ENCODE measurements around the gene NKX2-4.

Gene NKX2-4

GRCh38 chr20:21360705-21361104 is 36.6 kb downstream of the NKX2-4 start:
- DNase-seq (ENCODE audit: low read depth in 2 of 2), result no peak

- no peak for DNase-seq (ENCODE audit: low read depth in 2 of 2)
These were observed 38.6 kb downstream of the NKX2-4 start for GRCh38 chr20:21358737-21359136.

DNA sequence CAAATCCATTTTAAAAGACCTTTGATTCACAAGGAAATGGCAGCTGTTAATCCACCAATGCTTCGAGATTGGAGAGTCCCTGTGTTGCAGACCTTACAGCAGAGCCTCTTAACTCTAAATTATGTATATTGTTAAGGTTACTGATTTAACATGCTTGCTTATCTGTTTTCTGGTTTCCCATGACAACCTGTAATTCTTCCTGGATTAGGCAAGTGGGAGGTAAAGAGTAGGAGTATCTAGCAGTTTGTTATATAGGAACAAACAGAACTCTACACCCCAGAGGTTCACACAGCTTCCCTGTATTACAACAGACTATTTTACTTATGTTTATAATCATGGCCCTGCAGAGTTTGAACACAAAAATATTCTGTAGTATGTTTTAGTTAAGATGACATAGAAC is 39.5 kb downstream of the NKX2-4 start:
- no peak for DNase-seq (ENCODE audit: low read depth in 2 of 2)

- no peak for DNase-seq (ENCODE audit: low read depth in 2 of 2)
These were observed 40.9 kb downstream of the NKX2-4 start for GRCh38 chr20:21356386-21356785.

GRCh38 chr20:21355981-21356380 is 41.3 kb downstream of the NKX2-4 start:
- no peak for DNase-seq (ENCODE audit: low read depth in 2 of 2)

DNA sequence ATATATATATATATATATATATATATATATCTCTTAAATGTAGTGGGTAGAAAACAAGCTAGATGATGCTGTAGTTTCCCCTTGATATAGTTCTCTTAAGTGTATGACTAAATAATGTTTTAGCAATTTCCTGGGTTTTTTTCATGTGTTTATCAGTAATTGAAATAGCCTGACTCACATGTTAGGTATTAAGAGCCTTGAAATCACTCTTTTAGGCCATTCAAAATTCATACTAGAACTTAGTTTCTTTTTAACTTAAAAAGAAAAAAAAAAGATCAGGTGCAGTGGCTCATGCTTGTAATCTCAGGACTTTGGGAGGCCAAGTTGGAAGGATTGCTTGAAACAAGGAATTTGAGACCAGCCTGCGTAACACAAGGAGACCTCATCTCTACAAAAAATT is 44.1 kb downstream of the NKX2-4 start:
- DNase-seq (ENCODE audit: low read depth in 2 of 2), result no peak

GRCh38 chr20:21352703-21353102 is 44.6 kb downstream of the NKX2-4 start:
- no peak for DNase-seq (ENCODE audit: low read depth in 2 of 2)

All from stimulated activated CD8-positive, alpha-beta memory T cell treated with anti-CD3 and anti-CD28 coated beads, Interleukin-2, amount 100 ng/mL, for 48 hours (primary cell).